Measurements from ENCODE around the gene HERC4.
"Not testable (repeated sequence)": the region's sequence is repeated elsewhere in the genome, so short reads cannot be mapped to it uniquely, and the experiment has no call there.

The HERC4 gene

GRCh38 chr10:68082872-68083271 is 7.8 kb upstream of the HERC4 start:
- DNase-seq (ENCODE audit: low read depth): no peak
- peak; percentile 49 for TF ChIP-seq CTCF (conservative IDR thresholded peaks at IDR 0.05; ENCODE audit: low read depth, low read length)
- no peak overlapping the region for H3K4me3 ChIP-seq (ENCODE audit: low read length)

- no peak for TF ChIP-seq CTCF (conservative IDR thresholded peaks at IDR 0.05; ENCODE audit: low read depth, low read length)
- DNase-seq (ENCODE audit: low read depth): no peak
- H3K4me3 ChIP-seq (ENCODE audit: low read length): no peak overlapping the region
Observed at GRCh38 chr10:68081916-68082315, 6.8 kb upstream of the HERC4 start.

- no peak overlapping the region for H3K4me3 ChIP-seq (ENCODE audit: low read length)
- DNase-seq (ENCODE audit: low read depth): no peak
- TF ChIP-seq CTCF (conservative IDR thresholded peaks at IDR 0.05; ENCODE audit: low read depth, low read length): no peak
Observed at GRCh38 chr10:68080853-68081431, 5.9 kb upstream of the HERC4 start.

- no peak overlapping the region for H3K4me3 ChIP-seq (ENCODE audit: low read length)
- no peak for TF ChIP-seq CTCF (conservative IDR thresholded peaks at IDR 0.05; ENCODE audit: low read depth, low read length)
- DNase-seq (ENCODE audit: low read depth): no peak
Observed at GRCh38 chr10:68079434-68079833, 4.4 kb upstream of the HERC4 start.

- no peak for TF ChIP-seq CTCF (conservative IDR thresholded peaks at IDR 0.05; ENCODE audit: low read depth, low read length)
- no peak for DNase-seq (ENCODE audit: low read depth)
- no peak overlapping the region for H3K4me3 ChIP-seq (ENCODE audit: low read length)
Observed at GRCh38 chr10:68077026-68077425, 1.9 kb upstream of the HERC4 start.

GRCh38 chr10:68076081-68076480 is 998 bp upstream of the HERC4 start:
- DNase-seq (ENCODE audit: low read depth); H3K4me3 ChIP-seq (ENCODE audit: low read length): not testable (repeated sequence)

- TF ChIP-seq CTCF (conservative IDR thresholded peaks at IDR 0.05; ENCODE audit: low read depth, low read length): no peak
- DNase-seq (ENCODE audit: low read depth): no peak
Observed at GRCh38 chr10:68075550-68076004, 494 bp upstream of the HERC4 start.

More at GRCh38 chr10:68075550-68076004, 494 bp upstream of the HERC4 start:
- H3K4me3 ChIP-seq (ENCODE audit: low read length): peak overlapping the region; percentile 43
